ENCODE data around the gene ZBTB7C. TPM values are rescaled to one million over a fixed set of nuclear protein-coding genes. Genes with fewer than 3 reads are reported as not detected.

The ZBTB7C gene
- total and polyA plus RNA-seq, 4 donors: 3.2 to 10.9 (median 3.7) TPM

DNA sequence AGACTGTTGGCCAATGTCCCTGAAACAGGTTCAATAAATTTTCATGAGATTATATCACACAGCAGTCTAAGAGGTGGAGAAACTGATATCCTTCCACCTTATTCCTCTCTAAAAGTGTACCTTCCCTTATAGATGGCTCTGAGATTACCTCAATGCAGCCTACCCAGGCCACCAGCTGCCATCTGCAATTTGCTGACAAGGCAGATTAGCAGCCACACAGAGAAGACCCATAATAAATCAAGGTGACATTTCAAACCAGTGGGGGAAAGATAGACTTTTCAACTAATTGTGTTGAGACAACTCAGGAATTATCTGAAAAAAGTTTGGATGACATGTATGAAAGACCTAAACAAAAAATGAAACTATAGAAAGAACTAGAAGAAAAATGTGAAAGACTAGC lies 43.2 kb downstream of the ZBTB7C start:
- DNase-seq: no peak
- TF ChIP-seq CTCF (IDR thresholded peaks at IDR 0.05; ENCODE audit: control extremely low read depth, extremely low read depth): no peak

DNA sequence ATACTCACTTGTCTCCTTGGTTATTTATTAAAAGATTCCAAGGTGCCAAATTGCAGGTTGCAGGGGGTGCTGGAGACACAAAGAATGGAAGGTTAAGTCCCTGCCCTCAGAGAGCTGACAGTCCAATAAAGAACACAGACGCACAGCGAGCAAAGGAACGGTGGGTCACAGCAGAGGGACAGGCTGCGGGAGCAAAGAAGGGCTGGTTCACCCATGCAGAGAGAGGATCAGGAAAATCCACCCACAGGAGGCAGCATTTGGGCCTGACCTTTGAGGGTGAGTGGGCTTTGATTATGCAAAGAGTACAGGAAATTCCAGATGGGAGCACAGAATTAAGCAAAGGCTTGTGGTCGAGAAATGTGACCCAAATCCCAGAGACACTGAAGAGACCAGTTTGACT lies 45.0 kb downstream of the ZBTB7C start:
- Histone ChIP-seq H3K27me3 (ENCODE audit: control insufficient read depth in 3 of 3, insufficient read depth in 3 of 3, low read length in 2 of 3) (no peaks in the 10 kb centered on the region), H3K27ac (ENCODE audit: low read depth in 1 of 2, low read length in 1 of 2) (no peak overlapping the region), H3K4me1 (ENCODE audit: control insufficient read depth in 5 of 5, insufficient read depth in 5 of 5, low read length in 5 of 5) (peaks cover 0 to 2% (median 0%) of the 10 kb centered on the region in 5 donors), H3K9me3 (ENCODE audit: control insufficient read depth in 4 of 4, insufficient read depth in 3 of 4, low read length in 3 of 4) (peaks cover 0 to 2% (median 0%) of the 10 kb centered on the region in 4 donors), H3K9ac (ENCODE audit: insufficient read depth in 1 of 2, low read length in 2 of 2) (no peak overlapping the region), H3K36me3 (ENCODE audit: control insufficient read depth in 4 of 4, insufficient read depth in 4 of 4, low read length in 4 of 4) (no peaks in the 10 kb centered on the region), H3K4me3 (no peak overlapping the region)
- WGBS, 2 donors: 92 to 93% methylated on average over 5 of the region's 5 CpGs
- ATAC-seq (ENCODE audit: insufficient read depth, low FRiP score): no peak
- TF ChIP-seq CTCF (IDR thresholded peaks at IDR 0.05; ENCODE audit: control extremely low read depth, extremely low read depth): no peak
- no peak for DNase-seq

More for the DNA sequence above, 43.2 kb downstream of the ZBTB7C start:
- H3K36me3 ChIP-seq (ENCODE audit: control insufficient read depth in 4 of 4, insufficient read depth in 4 of 4, low read length in 4 of 4): no peaks in the 10 kb centered on the region
- H3K4me3 ChIP-seq: no peak overlapping the region
- no peaks in the 10 kb centered on the region for H3K27me3 ChIP-seq (ENCODE audit: control insufficient read depth in 3 of 3, insufficient read depth in 3 of 3, low read length in 2 of 3)
- H3K9me3 ChIP-seq (ENCODE audit: control insufficient read depth in 4 of 4, insufficient read depth in 3 of 4, low read length in 3 of 4): peaks cover 0 to 2% (median 0%) of the 10 kb centered on the region in 4 donors
- H3K9ac ChIP-seq (ENCODE audit: insufficient read depth in 1 of 2, low read length in 2 of 2): no peak overlapping the region
- no peak overlapping the region for H3K27ac ChIP-seq (ENCODE audit: low read depth in 1 of 2, low read length in 1 of 2)
- peaks cover 0 to 2% (median 0%) of the 10 kb centered on the region in 5 donors for H3K4me1 ChIP-seq (ENCODE audit: control insufficient read depth in 5 of 5, insufficient read depth in 5 of 5, low read length in 5 of 5)
- ATAC-seq (ENCODE audit: insufficient read depth, low FRiP score): no peak

DNA sequence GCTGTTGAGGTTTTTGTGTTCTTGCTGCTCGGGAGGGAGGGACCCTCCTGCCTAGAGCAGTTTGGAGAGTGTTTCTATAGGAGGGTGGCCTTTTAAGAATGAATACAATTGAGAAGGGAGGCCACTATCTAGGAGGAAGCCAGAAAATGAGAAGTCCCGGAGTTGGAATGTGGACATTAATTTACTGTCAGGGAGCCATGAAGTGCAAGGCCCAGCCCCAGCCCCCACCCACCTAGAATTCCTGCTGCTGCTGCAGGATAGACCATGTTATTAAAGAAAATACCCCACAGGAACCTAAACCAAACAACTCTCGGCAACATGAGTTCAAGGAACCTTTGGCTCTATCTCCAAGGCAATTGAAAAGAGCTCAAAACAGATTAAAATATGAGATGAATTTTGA lies 46.0 kb downstream of the ZBTB7C start:
- WGBS, 2 donors: 45 to 49% methylated on average over 3 of the region's 3 CpGs
- no peaks in the 10 kb centered on the region for H3K27me3 ChIP-seq (ENCODE audit: control insufficient read depth in 3 of 3, insufficient read depth in 3 of 3, low read length in 2 of 3)
- no peak overlapping the region for H3K27ac ChIP-seq (ENCODE audit: low read depth in 1 of 2, low read length in 1 of 2)
- H3K9ac ChIP-seq (ENCODE audit: insufficient read depth in 1 of 2, low read length in 2 of 2): no peak overlapping the region
- H3K4me1 ChIP-seq (ENCODE audit: control insufficient read depth in 5 of 5, insufficient read depth in 5 of 5, low read length in 5 of 5): peaks cover 0 to 2% (median 0%) of the 10 kb centered on the region in 5 donors
- ATAC-seq (ENCODE audit: insufficient read depth, low FRiP score) (no peak), DNase-seq (no peak)
- no peak for TF ChIP-seq CTCF (IDR thresholded peaks at IDR 0.05; ENCODE audit: control extremely low read depth, extremely low read depth)
- H3K9me3 ChIP-seq (ENCODE audit: control insufficient read depth in 4 of 4, insufficient read depth in 3 of 4, low read length in 3 of 4): peaks cover 0 to 2% (median 0%) of the 10 kb centered on the region in 4 donors
- no peak overlapping the region for H3K4me3 ChIP-seq
- H3K36me3 ChIP-seq (ENCODE audit: control insufficient read depth in 4 of 4, insufficient read depth in 4 of 4, low read length in 4 of 4): no peaks in the 10 kb centered on the region

GRCh38 chr18:48361801-48362200 lies 47.4 kb downstream of the ZBTB7C start:
- WGBS, 2 donors: 87 to 88% methylated on average over 4 of the region's 4 CpGs
- no peak for DNase-seq
- Histone ChIP-seq H3K4me1 (ENCODE audit: control insufficient read depth in 5 of 5, insufficient read depth in 5 of 5, low read length in 5 of 5) (peaks cover 0 to 2% (median 0%) of the 10 kb centered on the region in 5 donors), H3K27me3 (ENCODE audit: control insufficient read depth in 3 of 3, insufficient read depth in 3 of 3, low read length in 2 of 3) (no peaks in the 10 kb centered on the region), H3K4me3 (no peak overlapping the region), H3K27ac (ENCODE audit: low read depth in 1 of 2, low read length in 1 of 2) (no peak overlapping the region), H3K9ac (ENCODE audit: insufficient read depth in 1 of 2, low read length in 2 of 2) (no peak overlapping the region), H3K9me3 (ENCODE audit: control insufficient read depth in 4 of 4, insufficient read depth in 3 of 4, low read length in 3 of 4) (no peaks in the 10 kb centered on the region), H3K36me3 (ENCODE audit: control insufficient read depth in 4 of 4, insufficient read depth in 4 of 4, low read length in 4 of 4) (no peaks in the 10 kb centered on the region)
- no peak for ATAC-seq (ENCODE audit: insufficient read depth, low FRiP score)
- TF ChIP-seq CTCF (IDR thresholded peaks at IDR 0.05; ENCODE audit: control extremely low read depth, extremely low read depth): no peak

Data from lung (tissue), 12 donors.